HFF-Myc (cell line): ENCODE data around the gene UBE2S.
"Not testable (repeated sequence)": the region's sequence is repeated elsewhere in the genome, so short reads cannot be mapped to it uniquely, and the experiment has no call there.

Experiments used
- DNase-seq: peaks from one replicate; pipeline ENCODE4 v3.0.0-alpha.2; 2011; ENCODE audit warnings: low read depth; ENCODE audit errors: extremely low read depth
- H3K4me3 ChIP-seq: replicated peaks from 2 replicates; pipeline ENCODE4 v1.5.1; 2011; ENCODE audit warnings: low read depth, mild to moderate bottlenecking, control low read depth, low read length
- CTCF ChIP-seq: IDR thresholded peaks from 2 replicates; pipeline ENCODE4 v1.5.1; 2012; ENCODE audit warnings: mild to moderate bottlenecking, low read depth, low read length, control low read depth; ENCODE audit errors: missing control alignments

The UBE2S gene

GRCh38 chr19:55407550-55407799 is at the start of gene UBE2S:
Gene UBE2S (minus strand): TSS chr19:55407788. CDS start chr19:55407589, 199 bp downstream.
- not testable (repeated sequence) for DNase-seq

GRCh38 chr19:55456347-55456746 is 48.8 kb upstream of the UBE2S start:
- no peak for TF ChIP-seq CTCF
- no peak overlapping the region for H3K4me3 ChIP-seq

More at GRCh38 chr19:55407550-55407799, at the start of gene UBE2S:
- peak within 1 kb of the TSS; percentile 90 for H3K4me3 ChIP-seq

DNA sequence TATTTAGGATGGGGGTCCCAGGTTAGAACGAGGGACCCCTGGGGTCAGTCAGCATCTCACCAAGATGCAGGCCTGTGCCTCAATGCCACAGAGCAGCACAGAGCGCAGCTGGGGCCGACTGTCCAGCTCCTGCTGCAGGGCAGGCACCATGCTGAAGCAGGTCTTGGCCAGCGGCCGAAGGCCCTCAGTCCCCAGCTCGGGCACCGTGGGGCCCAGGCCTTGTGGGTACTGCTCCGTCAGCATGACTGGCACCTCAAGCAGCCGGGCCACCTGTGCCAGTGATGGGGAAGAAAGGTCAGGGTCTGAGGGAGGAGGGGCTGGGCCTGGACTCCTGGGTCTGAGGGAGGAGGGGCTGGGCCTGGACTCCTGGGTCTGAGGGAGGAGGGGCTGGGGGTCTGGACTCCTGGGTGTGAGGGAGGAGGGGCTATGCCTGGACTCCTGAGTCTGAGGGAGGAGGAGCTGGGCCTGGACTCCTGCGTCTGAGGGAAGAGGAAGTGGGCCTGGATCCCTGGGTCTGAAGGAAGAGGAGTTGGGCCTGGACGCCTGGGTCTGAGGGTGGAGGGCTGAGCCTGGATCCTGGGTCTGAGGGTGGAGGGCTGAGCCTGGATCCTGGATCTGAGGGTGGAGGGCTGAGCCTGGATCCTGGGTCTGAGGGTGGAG is 48.1 kb upstream of the UBE2S start:
- no peak overlapping the region for H3K4me3 ChIP-seq
- no peak for TF ChIP-seq CTCF
- DNase-seq: no peak

More at GRCh38 chr19:55456347-55456746, 48.8 kb upstream of the UBE2S start:
- DNase-seq: no peak

- no peak overlapping the region for H3K4me3 ChIP-seq
- peak; percentile 75 for TF ChIP-seq CTCF
- no peak for DNase-seq
These were observed 47.2 kb upstream of the UBE2S start for GRCh38 chr19:55454787-55455243.

- no peak overlapping the region for H3K4me3 ChIP-seq
- no peak for TF ChIP-seq CTCF
- DNase-seq: no peak
These were observed 46.1 kb upstream of the UBE2S start for GRCh38 chr19:55453511-55454260.

GRCh38 chr19:55452749-55453346 is 45.3 kb upstream of the UBE2S start:
- DNase-seq: peak; percentile 40
- H3K4me3 ChIP-seq: no peak overlapping the region

More at GRCh38 chr19:55452749-55453346, 45.3 kb upstream of the UBE2S start:
- no peak for TF ChIP-seq CTCF
